Subcutaneous abdominal adipose tissue (tissue), 5 donors: ENCODE data around the gene CNIH2.
A peak's percentile ranks its signal among the peaks of the same experiment; 100 is the strongest.

Source experiments
- H3K27ac ChIP-seq: one replicate; pipeline ENCODE4 v1.7.0; 2013; ENCODE audit warnings: low read depth, mild to moderate bottlenecking, inconsistent platforms, low read length, moderate library complexity
- H3K27me3 ChIP-seq, 5 donors: one replicate each; pipeline ENCODE4 v1.7.0; 2013; ENCODE audit warnings: low read length in 5 of 5, inconsistent platforms in 1 of 5; ENCODE audit not compliant: control insufficient read depth in 5 of 5, insufficient read depth in 4 of 5
- H3K36me3 ChIP-seq, 5 donors: one replicate each; pipeline ENCODE4 v1.7.0; 2013; ENCODE audit warnings: low read length in 5 of 5; ENCODE audit not compliant: control insufficient read depth in 5 of 5, insufficient read depth in 5 of 5
- H3K4me1 ChIP-seq, 5 donors: one replicate each; pipeline ENCODE4 v1.7.0; 2013; ENCODE audit warnings: low read length in 5 of 5, mild to moderate bottlenecking in 3 of 5, moderate library complexity in 1 of 5; ENCODE audit not compliant: control insufficient read depth in 5 of 5, insufficient read depth in 5 of 5
- H3K4me3 ChIP-seq, 5 donors: one replicate each; pipeline ENCODE4 v1.7.0; 2013; ENCODE audit warnings: low read length in 5 of 5, low read depth in 1 of 5
- H3K9ac ChIP-seq, 5 donors: one replicate each; pipeline ENCODE4 v1.7.0; 2013; ENCODE audit warnings: low read length in 5 of 5, mild to moderate bottlenecking in 4 of 5, moderate library complexity in 3 of 5
- H3K9me3 ChIP-seq, 5 donors: one replicate each; pipeline ENCODE4 v1.7.0; 2013; ENCODE audit warnings: low read length in 5 of 5; ENCODE audit not compliant: control insufficient read depth in 5 of 5
- donor health status: healthy.
- donor health status: healthy.
- donor health status: healthy.
- donor health status: healthy.
- donor health status: healthy.

The CNIH2 gene

GRCh38 chr11:66326261-66327111 is 48.5 kb downstream of the CNIH2 start:
- Histone ChIP-seq H3K4me1 (peaks cover 27 to 72% (median 70%) of the 10 kb centered on the region in 5 donors), H3K4me3 (peak overlapping the region in 1 of 5 donors; percentile 17), H3K9me3 (no peaks in the 10 kb centered on the region), H3K36me3 (no peaks in the 10 kb centered on the region), H3K27ac (peak overlapping the region; percentile 68), H3K27me3 (no peaks in the 10 kb centered on the region), H3K9ac (peak overlapping the region in 1 of 5 donors; percentile 3)

GRCh38 chr11:66327171-66328030 is 49.4 kb downstream of the CNIH2 start:
- Histone ChIP-seq H3K27ac (peak overlapping the region; percentile 68), H3K27me3 (no peaks in the 10 kb centered on the region), H3K9ac (no peak overlapping the region), H3K9me3 (no peaks in the 10 kb centered on the region), H3K4me3 (peak overlapping the region in 1 of 5 donors; percentile 17), H3K36me3 (peaks cover 0 to 5% (median 3%) of the 10 kb centered on the region in 5 donors), H3K4me1 (peaks cover 23 to 63% (median 61%) of the 10 kb centered on the region in 5 donors)

DNA sequence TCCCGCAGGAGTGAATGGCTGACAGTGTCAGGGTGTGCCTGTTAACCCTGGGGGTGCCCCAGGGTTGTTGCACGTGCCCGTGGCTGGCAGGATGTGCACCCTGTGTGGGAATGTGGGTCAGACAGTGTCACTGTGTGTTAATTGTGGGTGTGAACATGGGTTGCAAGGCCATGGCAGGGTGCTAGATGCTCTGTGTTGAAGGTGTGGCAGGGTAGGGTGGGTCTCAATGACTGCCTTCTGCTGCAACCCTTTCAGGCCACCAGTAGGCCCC is 50.0 kb downstream of the CNIH2 start:
- Histone ChIP-seq H3K9me3 (no peaks in the 10 kb centered on the region), H3K27ac (peak overlapping the region; percentile 68), H3K36me3 (peaks cover 0 to 11% (median 8%) of the 10 kb centered on the region in 5 donors), H3K4me1 (peaks cover 23 to 57% (median 55%) of the 10 kb centered on the region in 5 donors), H3K4me3 (peak overlapping the region in 3 of 5 donors; percentile 13 to 43 (median 38)), H3K9ac (no peak overlapping the region), H3K27me3 (no peaks in the 10 kb centered on the region)

GRCh38 chr11:66328302-66329144 is 50.5 kb downstream of the CNIH2 start:
- no peaks in the 10 kb centered on the region for H3K9me3 ChIP-seq
- peaks cover 21 to 55% (median 49%) of the 10 kb centered on the region in 5 donors for H3K4me1 ChIP-seq
- H3K27ac ChIP-seq: peak overlapping the region; percentile 68
- H3K36me3 ChIP-seq: peaks cover 0 to 16% (median 12%) of the 10 kb centered on the region in 5 donors
- H3K27me3 ChIP-seq: no peaks in the 10 kb centered on the region
- peak overlapping the region in 2 of 5 donors; percentile 30 to 58 for H3K9ac ChIP-seq
- H3K4me3 ChIP-seq: peak overlapping the region; percentile 38 to 58 (median 43)

DNA sequence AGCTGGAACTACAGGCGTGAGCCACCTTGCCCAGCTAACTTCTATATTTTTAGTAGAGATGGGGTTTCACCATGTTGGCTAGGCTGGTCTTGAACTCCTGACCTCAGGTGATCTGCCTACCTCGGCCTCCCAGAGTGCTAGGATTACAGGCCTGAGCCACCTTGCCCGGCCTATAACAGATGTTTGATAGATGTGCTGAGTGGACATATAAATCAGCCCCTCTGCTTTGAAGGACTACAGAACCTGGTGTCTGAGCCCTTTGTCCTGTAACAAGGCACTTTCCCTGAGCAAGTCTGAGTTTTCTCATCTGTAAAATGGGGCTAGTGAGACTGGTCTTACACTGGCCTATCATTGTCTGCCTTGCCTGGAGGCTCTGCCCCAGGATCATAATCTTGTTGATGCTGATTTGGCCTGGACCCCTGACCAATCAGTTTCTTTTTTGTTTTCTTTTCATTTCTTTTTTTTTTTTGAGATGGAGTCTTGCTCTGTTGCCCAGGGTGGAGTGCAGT is 51.2 kb downstream of the CNIH2 start:
- Histone ChIP-seq H3K4me3 (no peak overlapping the region), H3K36me3 (peaks cover 0 to 17% (median 12%) of the 10 kb centered on the region in 5 donors), H3K9me3 (no peaks in the 10 kb centered on the region), H3K4me1 (peaks cover 19 to 48% (median 45%) of the 10 kb centered on the region in 5 donors), H3K27ac (no peak overlapping the region), H3K9ac (no peak overlapping the region), H3K27me3 (no peaks in the 10 kb centered on the region)

DNA sequence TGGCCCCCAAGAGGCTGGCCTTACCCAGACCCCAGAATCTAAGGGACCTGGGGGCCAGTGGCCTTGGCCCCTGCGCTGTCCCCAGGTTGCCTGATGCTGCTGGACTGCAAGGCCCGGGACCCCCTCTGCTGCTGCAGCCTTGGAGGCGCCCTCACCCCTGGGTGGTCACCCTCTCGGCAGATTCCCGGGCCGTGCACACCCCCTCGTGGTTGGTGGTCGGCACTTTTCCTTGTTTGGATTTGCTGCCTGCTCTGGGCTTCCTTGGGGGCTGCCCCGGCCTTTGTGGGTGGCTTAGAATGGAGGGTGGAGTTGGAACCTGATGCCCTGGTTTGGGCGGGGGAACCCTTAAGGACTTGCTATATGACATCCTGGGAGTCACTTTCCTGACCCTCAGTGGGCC is 53.0 kb downstream of the CNIH2 start:
- Histone ChIP-seq H3K27me3 (peaks cover 0 to 4% (median 0%) of the 10 kb centered on the region in 5 donors), H3K27ac (no peak overlapping the region), H3K4me1 (peaks cover 13 to 44% (median 38%) of the 10 kb centered on the region in 5 donors), H3K4me3 (no peak overlapping the region), H3K9ac (no peak overlapping the region), H3K36me3 (peaks cover 0 to 20% (median 12%) of the 10 kb centered on the region in 5 donors), H3K9me3 (no peaks in the 10 kb centered on the region)

- peaks cover 0 to 20% (median 12%) of the 10 kb centered on the region in 5 donors for H3K36me3 ChIP-seq
- no peak overlapping the region for H3K4me3 ChIP-seq
- peaks cover 10 to 44% (median 39%) of the 10 kb centered on the region in 5 donors for H3K4me1 ChIP-seq
- peaks cover 0 to 7% (median 0%) of the 10 kb centered on the region in 5 donors for H3K27me3 ChIP-seq
- H3K9me3 ChIP-seq: no peaks in the 10 kb centered on the region
- H3K9ac ChIP-seq: no peak overlapping the region
- H3K27ac ChIP-seq: no peak overlapping the region
Observed at GRCh38 chr11:66331542-66332370, 53.8 kb downstream of the CNIH2 start.

DNA sequence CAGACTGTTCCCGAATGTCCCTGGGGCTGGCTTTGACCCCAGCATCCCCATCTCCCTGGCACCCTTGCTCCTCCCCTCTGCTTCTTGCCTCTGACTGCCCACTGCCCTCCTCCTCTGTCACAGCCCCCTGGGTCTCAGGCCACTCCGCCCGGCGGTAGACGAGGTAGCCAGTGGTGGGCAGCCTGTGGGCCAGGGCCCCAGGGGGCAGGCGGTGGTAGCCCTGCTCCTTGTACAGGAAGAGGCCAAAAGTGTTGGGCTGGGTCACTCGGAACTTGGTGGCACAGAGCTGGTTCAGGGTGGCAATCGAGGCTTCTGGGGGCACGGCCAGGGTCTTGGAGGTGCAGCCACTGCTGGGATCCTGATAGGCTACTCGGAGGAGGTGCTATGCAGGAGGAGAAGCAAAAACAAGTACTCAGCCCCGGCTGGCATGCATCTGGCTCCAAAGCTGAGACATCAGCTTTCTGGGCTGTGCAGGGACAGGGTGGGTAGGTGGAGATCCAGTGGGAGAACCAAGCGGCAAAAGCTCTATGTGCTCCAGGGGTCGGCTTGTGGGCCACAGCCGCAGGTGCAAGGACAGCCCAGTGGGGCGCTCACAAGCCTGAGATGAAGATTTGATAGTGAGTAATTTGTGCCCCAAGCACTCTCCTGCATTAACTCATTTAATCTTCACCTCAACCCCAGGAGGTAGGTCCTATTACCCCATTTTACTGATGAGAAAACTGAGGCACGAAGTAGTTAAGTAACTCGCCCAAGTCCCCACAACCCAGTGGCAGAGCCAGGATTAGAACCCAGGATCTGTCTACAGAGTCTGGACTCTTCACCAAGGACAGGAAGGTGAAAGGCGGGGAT is 54.6 kb downstream of the CNIH2 start:
- no peak overlapping the region for H3K4me3 ChIP-seq
- H3K27ac ChIP-seq: no peak overlapping the region
- H3K9ac ChIP-seq: no peak overlapping the region
- H3K9me3 ChIP-seq: no peaks in the 10 kb centered on the region
- peaks cover 0 to 7% (median 0%) of the 10 kb centered on the region in 5 donors for H3K27me3 ChIP-seq
- H3K36me3 ChIP-seq: peaks cover 0 to 23% (median 17%) of the 10 kb centered on the region in 5 donors
- peaks cover 9 to 42% (median 33%) of the 10 kb centered on the region in 5 donors for H3K4me1 ChIP-seq
